ENCODE data around the gene LMO7.
"Not testable (repeated sequence)": the region's sequence is repeated elsewhere in the genome, so short reads cannot be mapped to it uniquely, and the experiment has no call there.

The LMO7 gene

GRCh38 chr13:75645141-75645540, 9.0 kb downstream of the LMO7 start:
- DNase-seq (ENCODE audit: extremely low spot score, insufficient read length, low read depth), result no peak
- no peak for FAIRE-seq

- no peak for DNase-seq (ENCODE audit: extremely low spot score, insufficient read length, low read depth)
- FAIRE-seq, result peak; percentile 77
Observed at GRCh38 chr13:75647126-75647784, 11.1 kb downstream of the LMO7 start.

- no peak for DNase-seq (ENCODE audit: extremely low spot score, insufficient read length, low read depth)
Observed at GRCh38 chr13:75648446-75648845, 12.3 kb downstream of the LMO7 start.

GRCh38 chr13:75651013-75651412, 14.9 kb downstream of the LMO7 start:
- DNase-seq (ENCODE audit: extremely low spot score, insufficient read length, low read depth), result no peak
- FAIRE-seq, result no peak

More at GRCh38 chr13:75648446-75648845, 12.3 kb downstream of the LMO7 start:
- FAIRE-seq, result no peak

GRCh38 chr13:75652726-75653125, 16.6 kb downstream of the LMO7 start:
- DNase-seq (ENCODE audit: extremely low spot score, insufficient read length, low read depth) (no peak), FAIRE-seq (no peak)

GRCh38 chr13:75656425-75656989, 20.4 kb downstream of the LMO7 start:
- DNase-seq (ENCODE audit: extremely low spot score, insufficient read length, low read depth) (no peak), FAIRE-seq (no peak)

GRCh38 chr13:75657111-75657510, 21.0 kb downstream of the LMO7 start:
- DNase-seq (ENCODE audit: extremely low spot score, insufficient read length, low read depth) (no peak), FAIRE-seq (no peak)

GRCh38 chr13:75660694-75661093, 24.6 kb downstream of the LMO7 start:
- FAIRE-seq (no peak), DNase-seq (ENCODE audit: extremely low spot score, insufficient read length, low read depth) (no peak)

- DNase-seq (ENCODE audit: extremely low spot score, insufficient read length, low read depth) (no peak), FAIRE-seq (no peak)
Observed at GRCh38 chr13:75661443-75661842, 25.3 kb downstream of the LMO7 start.

- FAIRE-seq (no peak), DNase-seq (ENCODE audit: extremely low spot score, insufficient read length, low read depth) (no peak)
Observed at GRCh38 chr13:75666646-75667351, 30.7 kb downstream of the LMO7 start.

GRCh38 chr13:75669706-75670105, 33.6 kb downstream of the LMO7 start:
- no peak for DNase-seq (ENCODE audit: extremely low spot score, insufficient read length, low read depth)
- no peak for FAIRE-seq

GRCh38 chr13:75670496-75670895, 34.4 kb downstream of the LMO7 start:
- no peak for DNase-seq (ENCODE audit: extremely low spot score, insufficient read length, low read depth)
- FAIRE-seq, result no peak

- DNase-seq (ENCODE audit: extremely low spot score, insufficient read length, low read depth) (no peak), FAIRE-seq (no peak)
Observed at GRCh38 chr13:75675421-75675820, 39.3 kb downstream of the LMO7 start.

GRCh38 chr13:75679459-75679858, 43.3 kb downstream of the LMO7 start:
- no peak for FAIRE-seq
- DNase-seq (ENCODE audit: extremely low spot score, insufficient read length, low read depth), result no peak

GRCh38 chr13:75680251-75680650, 44.1 kb downstream of the LMO7 start:
- FAIRE-seq; DNase-seq (ENCODE audit: extremely low spot score, insufficient read length, low read depth): not testable (repeated sequence)

GRCh38 chr13:75682326-75682725, 46.2 kb downstream of the LMO7 start:
- FAIRE-seq, result no peak

GRCh38 chr13:75685239-75685697, 49.1 kb downstream of the LMO7 start:
- DNase-seq (ENCODE audit: extremely low spot score, insufficient read length, low read depth) (no peak), FAIRE-seq (no peak)

More at GRCh38 chr13:75682326-75682725, 46.2 kb downstream of the LMO7 start:
- no peak for DNase-seq (ENCODE audit: extremely low spot score, insufficient read length, low read depth)

GRCh38 chr13:75687150-75687763, 51.1 kb downstream of the LMO7 start:
- FAIRE-seq (no peak), DNase-seq (ENCODE audit: extremely low spot score, insufficient read length, low read depth) (no peak)

GRCh38 chr13:75689686-75690085, 53.6 kb downstream of the LMO7 start:
- DNase-seq (ENCODE audit: extremely low spot score, insufficient read length, low read depth), result no peak
- FAIRE-seq, result no peak

GRCh38 chr13:75690607-75691006, 54.5 kb downstream of the LMO7 start:
- no peak for FAIRE-seq
- DNase-seq (ENCODE audit: extremely low spot score, insufficient read length, low read depth), result no peak

GRCh38 chr13:75691183-75691582, 55.1 kb downstream of the LMO7 start:
- FAIRE-seq (no peak), DNase-seq (ENCODE audit: extremely low spot score, insufficient read length, low read depth) (no peak)
